ENCODE data around the gene TRABD2A. TPM values are rescaled to one million over a fixed set of nuclear protein-coding genes. Genes with fewer than 3 reads are reported as not detected.

TRABD2A gene
- total RNA-seq, 1 experiment from 2014 or later = 4.6 TPM

DNA sequence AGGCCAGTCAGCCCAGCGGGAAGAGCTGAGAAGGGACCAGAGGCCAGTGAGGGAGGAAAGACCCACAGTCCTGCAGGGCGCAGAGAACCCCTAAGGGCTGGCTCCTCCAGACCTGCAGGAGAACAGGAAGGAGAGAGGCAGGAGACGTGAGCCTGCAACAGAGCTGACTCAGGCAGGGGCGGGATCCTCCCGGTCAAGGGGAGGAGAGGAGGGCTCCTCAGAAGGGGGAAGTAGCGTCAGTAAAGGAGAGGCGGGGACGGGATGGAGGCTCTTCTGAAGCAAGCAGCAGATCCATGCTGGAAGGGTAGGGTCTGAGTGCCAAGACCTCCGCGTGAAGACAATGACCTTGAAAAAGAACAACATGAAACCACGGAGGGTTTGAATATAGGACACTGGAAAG, 50.8 kb downstream of the TRABD2A start:
- no peak overlapping the region for H3K4me3 ChIP-seq (replicated peaks in 1 of 2; ENCODE audit: low read depth in 1 of 2, low read length in 2 of 2)
- H4K20me1 ChIP-seq (ENCODE audit: insufficient read depth) = no peaks in the 10 kb centered on the region
- ChIA-PET CTCF (no interaction called here), POLR2A (no interaction called here), RAD21 (ENCODE audit: low non-redundant PET in 1 of 2, low total read pairs in 2 of 2, uncharacterized antibody in 2 of 2, unreplicated experiment in 2 of 2) (no interaction called here)
- no peaks in the 10 kb centered on the region for H3K27me3 ChIP-seq (ENCODE audit: insufficient read depth, low read length)
- H3K4me1 ChIP-seq (ENCODE audit: control insufficient read depth in 1 of 2, insufficient read depth in 2 of 2, low read length in 2 of 2) = peaks cover 0 to 3% of the 10 kb centered on the region in 2 experiments; a peak in 1 of 4 replicates
- no peaks in the 10 kb centered on the region for H3K79me2 ChIP-seq (ENCODE audit: insufficient read depth, low read length)
- no TSS peak for BruUV-seq (replicated peaks)
- no peak overlapping the region for H3K9ac ChIP-seq (ENCODE audit: low read length)
- no peak overlapping the region for H3K4me2 ChIP-seq (ENCODE audit: low read length)
- no peaks in the 10 kb centered on the region for H3K9me3 ChIP-seq (ENCODE audit: control insufficient read depth in 1 of 2, insufficient read depth in 1 of 2, low read depth in 1 of 2, low read length in 2 of 2)
- H3K36me3 ChIP-seq (ENCODE audit: control insufficient read depth in 1 of 2, insufficient read depth in 2 of 2, low read length in 2 of 2) = no peaks in the 10 kb centered on the region
- intact Hi-C loops (cut with micrococcal nuclease) = no loop called here
- H3K9me2 ChIP-seq (ENCODE audit: insufficient read depth) = no peaks in the 10 kb centered on the region
- TF ChIP-seq EZH2 (IDR thresholded peaks at IDR 0.05) = no peak
- TF ChIP-seq ZNF274 (IDR thresholded peaks at IDR 0.05; ENCODE audit: low read depth, low read length) = no peak
- TF ChIP-seq, protein P1, sequence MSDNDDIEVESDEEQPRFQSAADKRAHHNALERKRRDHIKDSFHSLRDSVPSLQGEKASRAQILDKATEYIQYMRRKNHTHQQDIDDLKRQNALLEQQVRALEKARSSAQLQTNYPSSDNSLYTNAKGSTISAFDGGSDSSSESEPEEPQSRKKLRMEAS (IDR thresholded peaks at IDR 0.05) = no peak
- no peak for TF ChIP-seq POLR2AphosphoS5 (IDR thresholded peaks at IDR 0.05; ENCODE audit: low read depth, low read length)
- TF ChIP-seq, protein P2, sequence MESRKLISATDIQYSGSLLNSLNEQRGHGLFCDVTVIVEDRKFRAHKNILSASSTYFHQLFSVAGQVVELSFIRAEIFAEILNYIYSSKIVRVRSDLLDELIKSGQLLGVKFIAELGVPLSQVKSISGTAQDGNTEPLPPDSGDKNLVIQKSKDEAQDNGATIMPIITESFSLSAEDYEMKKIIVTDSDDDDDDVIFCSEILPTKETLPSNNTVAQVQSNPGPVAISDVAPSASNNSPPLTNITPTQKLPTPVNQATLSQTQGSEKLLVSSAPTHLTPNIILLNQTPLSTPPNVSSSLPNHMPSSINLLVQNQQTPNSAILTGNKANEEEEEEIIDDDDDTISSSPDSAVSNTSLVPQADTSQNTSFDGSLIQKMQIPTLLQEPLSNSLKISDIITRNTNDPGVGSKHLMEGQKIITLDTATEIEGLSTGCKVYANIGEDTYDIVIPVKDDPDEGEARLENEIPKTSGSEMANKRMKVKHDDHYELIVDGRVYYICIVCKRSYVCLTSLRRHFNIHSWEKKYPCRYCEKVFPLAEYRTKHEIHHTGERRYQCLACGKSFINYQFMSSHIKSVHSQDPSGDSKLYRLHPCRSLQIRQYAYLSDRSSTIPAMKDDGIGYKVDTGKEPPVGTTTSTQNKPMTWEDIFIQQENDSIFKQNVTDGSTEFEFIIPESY (IDR thresholded peaks at IDR 0.05; ENCODE audit: extremely low read depth, insufficient replicate concordance, low read length) = no peak
- TF ChIP-seq, protein P3, sequence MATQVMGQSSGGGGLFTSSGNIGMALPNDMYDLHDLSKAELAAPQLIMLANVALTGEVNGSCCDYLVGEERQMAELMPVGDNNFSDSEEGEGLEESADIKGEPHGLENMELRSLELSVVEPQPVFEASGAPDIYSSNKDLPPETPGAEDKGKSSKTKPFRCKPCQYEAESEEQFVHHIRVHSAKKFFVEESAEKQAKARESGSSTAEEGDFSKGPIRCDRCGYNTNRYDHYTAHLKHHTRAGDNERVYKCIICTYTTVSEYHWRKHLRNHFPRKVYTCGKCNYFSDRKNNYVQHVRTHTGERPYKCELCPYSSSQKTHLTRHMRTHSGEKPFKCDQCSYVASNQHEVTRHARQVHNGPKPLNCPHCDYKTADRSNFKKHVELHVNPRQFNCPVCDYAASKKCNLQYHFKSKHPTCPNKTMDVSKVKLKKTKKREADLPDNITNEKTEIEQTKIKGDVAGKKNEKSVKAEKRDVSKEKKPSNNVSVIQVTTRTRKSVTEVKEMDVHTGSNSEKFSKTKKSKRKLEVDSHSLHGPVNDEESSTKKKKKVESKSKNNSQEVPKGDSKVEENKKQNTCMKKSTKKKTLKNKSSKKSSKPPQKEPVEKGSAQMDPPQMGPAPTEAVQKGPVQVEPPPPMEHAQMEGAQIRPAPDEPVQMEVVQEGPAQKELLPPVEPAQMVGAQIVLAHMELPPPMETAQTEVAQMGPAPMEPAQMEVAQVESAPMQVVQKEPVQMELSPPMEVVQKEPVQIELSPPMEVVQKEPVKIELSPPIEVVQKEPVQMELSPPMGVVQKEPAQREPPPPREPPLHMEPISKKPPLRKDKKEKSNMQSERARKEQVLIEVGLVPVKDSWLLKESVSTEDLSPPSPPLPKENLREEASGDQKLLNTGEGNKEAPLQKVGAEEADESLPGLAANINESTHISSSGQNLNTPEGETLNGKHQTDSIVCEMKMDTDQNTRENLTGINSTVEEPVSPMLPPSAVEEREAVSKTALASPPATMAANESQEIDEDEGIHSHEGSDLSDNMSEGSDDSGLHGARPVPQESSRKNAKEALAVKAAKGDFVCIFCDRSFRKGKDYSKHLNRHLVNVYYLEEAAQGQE (IDR thresholded peaks at IDR 0.05; ENCODE audit: low read depth) = no peak
- TF ChIP-seq EZH2phosphoT487 (IDR thresholded peaks at IDR 0.05; ENCODE audit: borderline replicate concordance) = no peak
- no peak for TF ChIP-seq TCF7L2 (IDR thresholded peaks at IDR 0.05; ENCODE audit: borderline replicate concordance, extremely low read depth, insufficient read depth, insufficient read length)
- no peak for TF ChIP-seq CBX3 (IDR thresholded peaks at IDR 0.05; ENCODE audit: low read depth)
- no peak for TF ChIP-seq POLR2A (IDR thresholded peaks at IDR 0.05; ENCODE audit: borderline replicate concordance, extremely low read depth, insufficient read depth, insufficient read length)
- no peak for TF ChIP-seq SRF (IDR thresholded peaks at IDR 0.05; ENCODE audit: low read depth)
- no peak for TF ChIP-seq FOSL1 (IDR thresholded peaks at IDR 0.05; ENCODE audit: low read depth)
- no peak for TF ChIP-seq ELF1 (IDR thresholded peaks at IDR 0.05; ENCODE audit: borderline replicate concordance, low read depth)
- no peak for TF ChIP-seq CEBPB (IDR thresholded peaks at IDR 0.05; ENCODE audit: low read depth)
- TF ChIP-seq JUND (IDR thresholded peaks at IDR 0.05) = no peak
- TF ChIP-seq YY1 (IDR thresholded peaks at IDR 0.05; ENCODE audit: extremely low read depth, insufficient replicate concordance, low read depth, low read length) = no peak
- no peak for TF ChIP-seq ZFX (IDR thresholded peaks at IDR 0.05)
- TF ChIP-seq RAD21 (IDR thresholded peaks at IDR 0.05; ENCODE audit: low read depth) = no peak
- DNase-seq (ENCODE audit: low read depth, low spot score) (no peak), ATAC-seq (peak; percentile 34; the same call in 1 of the 2 replicates)
- no peak overlapping the region for H2AFZ ChIP-seq (ENCODE audit: low read depth, low read length, poor library complexity, severe bottlenecking)
- H3K27ac ChIP-seq (ENCODE audit: low read depth, low read length) = no peak overlapping the region
